ENCODE data around the gene OTUB2.

DNA sequence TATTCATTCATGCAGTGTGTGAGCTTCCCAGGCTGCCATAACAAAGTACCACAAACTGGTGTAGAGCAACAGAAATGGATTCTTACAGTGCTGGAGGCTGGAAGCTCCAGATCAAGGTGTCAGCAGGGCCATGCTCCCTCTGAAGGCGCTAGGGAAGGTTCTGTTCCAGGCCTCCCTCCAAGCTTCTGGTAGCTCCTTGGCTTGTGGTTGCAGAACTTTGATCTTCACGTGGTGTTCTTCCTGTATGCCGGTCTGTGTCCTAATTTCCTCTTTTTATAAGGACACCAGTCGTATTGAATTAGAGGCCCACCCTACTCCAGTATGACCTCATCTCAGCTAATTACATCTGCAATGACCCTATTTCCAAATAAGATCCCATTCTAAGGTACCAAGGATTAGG lies 3.1 kb downstream of the OTUB2 start:
- TF ChIP-seq, protein P1, sequence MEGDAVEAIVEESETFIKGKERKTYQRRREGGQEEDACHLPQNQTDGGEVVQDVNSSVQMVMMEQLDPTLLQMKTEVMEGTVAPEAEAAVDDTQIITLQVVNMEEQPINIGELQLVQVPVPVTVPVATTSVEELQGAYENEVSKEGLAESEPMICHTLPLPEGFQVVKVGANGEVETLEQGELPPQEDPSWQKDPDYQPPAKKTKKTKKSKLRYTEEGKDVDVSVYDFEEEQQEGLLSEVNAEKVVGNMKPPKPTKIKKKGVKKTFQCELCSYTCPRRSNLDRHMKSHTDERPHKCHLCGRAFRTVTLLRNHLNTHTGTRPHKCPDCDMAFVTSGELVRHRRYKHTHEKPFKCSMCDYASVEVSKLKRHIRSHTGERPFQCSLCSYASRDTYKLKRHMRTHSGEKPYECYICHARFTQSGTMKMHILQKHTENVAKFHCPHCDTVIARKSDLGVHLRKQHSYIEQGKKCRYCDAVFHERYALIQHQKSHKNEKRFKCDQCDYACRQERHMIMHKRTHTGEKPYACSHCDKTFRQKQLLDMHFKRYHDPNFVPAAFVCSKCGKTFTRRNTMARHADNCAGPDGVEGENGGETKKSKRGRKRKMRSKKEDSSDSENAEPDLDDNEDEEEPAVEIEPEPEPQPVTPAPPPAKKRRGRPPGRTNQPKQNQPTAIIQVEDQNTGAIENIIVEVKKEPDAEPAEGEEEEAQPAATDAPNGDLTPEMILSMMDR (IDR thresholded peaks at IDR 0.05): no peak
- no peak for TF ChIP-seq POLR2A (IDR thresholded peaks at IDR 0.05)
